ENCODE results near the gene RHBDL1. TPM values are rescaled to one million over a fixed set of nuclear protein-coding genes. Genes with fewer than 3 reads are reported as not detected.
A peak's percentile ranks its signal among the peaks of the same experiment; 100 is the strongest.

The RHBDL1 gene
- total and polyA plus RNA-seq, 4 donors = 0.35 to 0.84 (median 0.70) TPM

- TF ChIP-seq NR2F2 (IDR thresholded peaks at IDR 0.05) (peak; percentile 88), HNF4G (IDR thresholded peaks at IDR 0.05) (no peak)
- DNase-seq (ENCODE audit: low spot score) = no peak
- Histone ChIP-seq H3K4me1 (ENCODE audit: control insufficient read depth in 4 of 4, insufficient read depth in 4 of 4, low read length in 3 of 4) (peaks cover 29 to 49% (median 42%) of the 10 kb centered on the region in 4 donors), H3K27me3 (ENCODE audit: control insufficient read depth in 4 of 4, insufficient read depth in 4 of 4, low read length in 3 of 4) (no peaks in the 10 kb centered on the region), H3K9me3 (ENCODE audit: control insufficient read depth in 4 of 4, low read length in 3 of 4) (no peaks in the 10 kb centered on the region), H3K4me3 (ENCODE audit: low read depth in 1 of 3, low read length in 3 of 3) (no peak overlapping the region), H3K27ac (ENCODE audit: low read depth in 1 of 2, low read length in 2 of 2) (peak overlapping the region in 1 of 2 donors; percentile 38), H3K36me3 (ENCODE audit: control insufficient read depth in 4 of 4, insufficient read depth in 3 of 4, low read depth in 1 of 4, low read length in 3 of 4) (peaks cover 0 to 13% (median 6%) of the 10 kb centered on the region in 4 donors), H3K9ac (ENCODE audit: low read depth in 1 of 2, low read length in 2 of 2) (no peak overlapping the region)
- WGBS = 49% methylated on average over 11 of the region's 11 CpGs
Measured at GRCh38 chr16:629833-630248, 45.6 kb upstream of the RHBDL1 start.

GRCh38 chr16:630249-630814 lies 45.1 kb upstream of the RHBDL1 start:
- H3K27me3 ChIP-seq (ENCODE audit: control insufficient read depth in 4 of 4, insufficient read depth in 4 of 4, low read length in 3 of 4) = no peaks in the 10 kb centered on the region
- peak overlapping the region in 1 of 2 donors; percentile 38 for H3K27ac ChIP-seq (ENCODE audit: low read depth in 1 of 2, low read length in 2 of 2)
- TF ChIP-seq MAX (IDR thresholded peaks at IDR 0.05) = no peak
- TF ChIP-seq YY1 (IDR thresholded peaks at IDR 0.05) = no peak
- no peak for TF ChIP-seq ZBTB33 (IDR thresholded peaks at IDR 0.05)
- no peak for TF ChIP-seq JUND (IDR thresholded peaks at IDR 0.05)
- TF ChIP-seq ATF3 (IDR thresholded peaks at IDR 0.05) = no peak
- TF ChIP-seq HNF4G (IDR thresholded peaks at IDR 0.05) = no peak
- TF ChIP-seq HNF4A (conservative IDR thresholded peaks at IDR 0.05) = no peak
- no peak for TF ChIP-seq FOXA1 (IDR thresholded peaks at IDR 0.05)
- no peak for TF ChIP-seq EGR1 (IDR thresholded peaks at IDR 0.05; ENCODE audit: low read depth in 2 of 2)
- no peak for TF ChIP-seq NR2F2 (IDR thresholded peaks at IDR 0.05)
- no peak for TF ChIP-seq GABPA (IDR thresholded peaks at IDR 0.05 in 1 of 2, conservative IDR thresholded peaks at IDR 0.05 in 1 of 2)
- TF ChIP-seq REST (IDR thresholded peaks at IDR 0.05) = no peak
- no peak for TF ChIP-seq RAD21 (IDR thresholded peaks at IDR 0.05)
- no peak for TF ChIP-seq FOXA2 (IDR thresholded peaks at IDR 0.05)
- no peak for TF ChIP-seq SP1 (IDR thresholded peaks at IDR 0.05)
- TF ChIP-seq TAF1 (conservative IDR thresholded peaks at IDR 0.05) = no peak
- H3K36me3 ChIP-seq (ENCODE audit: control insufficient read depth in 4 of 4, insufficient read depth in 3 of 4, low read depth in 1 of 4, low read length in 3 of 4) = peaks cover 0 to 13% (median 6%) of the 10 kb centered on the region in 4 donors
- WGBS = 65% methylated on average over 29 of the region's 29 CpGs
- no peak overlapping the region for H3K9ac ChIP-seq (ENCODE audit: low read depth in 1 of 2, low read length in 2 of 2)
- peaks cover 31 to 54% (median 47%) of the 10 kb centered on the region in 4 donors for H3K4me1 ChIP-seq (ENCODE audit: control insufficient read depth in 4 of 4, insufficient read depth in 4 of 4, low read length in 3 of 4)
- H3K4me3 ChIP-seq (ENCODE audit: low read depth in 1 of 3, low read length in 3 of 3) = no peak overlapping the region
- no peak for DNase-seq (ENCODE audit: low spot score)
- H3K9me3 ChIP-seq (ENCODE audit: control insufficient read depth in 4 of 4, low read length in 3 of 4) = no peaks in the 10 kb centered on the region

Measured in liver (tissue), 9 donors.